PC-9 (cell line): ENCODE results near the gene CLASP1. TPM values are rescaled to one million over a fixed set of nuclear protein-coding genes. Genes with fewer than 3 reads are reported as not detected.
"Not testable (repeated sequence)": the region's sequence is repeated elsewhere in the genome, so short reads cannot be mapped to it uniquely, and the experiment has no call there.

Source experiments
- BruUV-seq: library from RNA; stranded (reverse); fragments of 400-500 nt; replicated peaks from 2 replicates; lab custom pipeline; 2021; lab: Mats Ljungman, UMichigan
- CTCF ChIA-PET: fragments of 300-600 bp; sonication (Branson Sonifier 250); formaldehyde crosslinking; loops from one replicate; lab custom pipeline; 2022; ENCODE audit warnings: antibody characterized with exemption; lab: Charles Lee
- POLR2A ChIA-PET: fragments of 300-600 bp; sonication (Branson Sonifier 250); formaldehyde crosslinking; loops from one replicate; lab custom pipeline; 2022; ENCODE audit warnings: antibody characterized with exemption; ENCODE audit not compliant: unreplicated experiment; lab: Charles Lee
- DNase-seq, 2 experiments: peaks; one replicate each; pipeline versions ENCODE4 v3.0.0 to v3.0.0-alpha.2; 2015 to 2022; ENCODE audit warnings: mixed read lengths in 1 of 2
- H2AFZ ChIP-seq: fragments of 200-600 bp; sonication (generic); 2 replicates; pipeline ENCODE4 v1.8.1; 2017; ENCODE audit warnings: antibody characterized with exemption
- H3F3A ChIP-seq: fragments of 200-600 bp; sonication (generic); 2 replicates; pipeline ENCODE4 v1.8.1; 2017; ENCODE audit warnings: antibody characterized with exemption, mild to moderate bottlenecking, low read depth; ENCODE audit not compliant: insufficient read depth
- H3K27ac ChIP-seq: fragments of 200-600 bp; sonication (generic); 2 replicates; pipeline ENCODE4 v1.6.1; 2016; ENCODE audit warnings: mixed run types
- H3K27me3 ChIP-seq: fragments of 200-600 bp; sonication (generic); 2 replicates; pipeline ENCODE4 v1.6.1; 2016; ENCODE audit warnings: low read depth, mixed run types; ENCODE audit not compliant: insufficient read depth
- H3K36me3 ChIP-seq: fragments of 200-600 bp; sonication (generic); 2 replicates; pipeline ENCODE4 v1.6.1; 2016; ENCODE audit warnings: low read depth, mixed run types
- H3K4me1 ChIP-seq: fragments of 200-600 bp; sonication (generic); replicated peaks from 2 replicates; pipeline ENCODE4 v1.6.1; 2016; ENCODE audit warnings: mixed run types; ENCODE audit not compliant: insufficient read depth
- H3K4me2 ChIP-seq: fragments of 200-600 bp; sonication (generic); 2 replicates; pipeline ENCODE4 v1.6.1; 2017; ENCODE audit warnings: mixed run types
- H3K4me3 ChIP-seq: fragments of 200-600 bp; sonication (generic); 2 replicates; pipeline ENCODE4 v1.6.1; 2016; ENCODE audit warnings: mixed run types
- H3K79me2 ChIP-seq: fragments of 200-600 bp; sonication (generic); 2 replicates; pipeline ENCODE4 v1.6.1; 2017; ENCODE audit warnings: low read depth, mixed run types
- H3K9me2 ChIP-seq: fragments of 200-600 bp; sonication (generic); 2 replicates; pipeline ENCODE4 v1.8.1; 2017; ENCODE audit warnings: mild to moderate bottlenecking; ENCODE audit not compliant: insufficient read depth
- H3K9me3 ChIP-seq: fragments of 200-600 bp; sonication (generic); 2 replicates; pipeline ENCODE4 v1.8.1; 2016; ENCODE audit warnings: low read depth; ENCODE audit not compliant: insufficient read depth
- H4K20me1 ChIP-seq: fragments of 200-600 bp; sonication (generic); 2 replicates; pipeline ENCODE4 v1.8.1; 2017; ENCODE audit not compliant: insufficient read depth
- CTCF ChIP-seq: fragments of 200-600 bp; sonication (generic); conservative IDR thresholded peaks from 2 replicates; pipeline ENCODE4 v1.6.1; 2017; ENCODE audit warnings: mixed run types, antibody characterized with exemption, mild to moderate bottlenecking, moderate library complexity
- EZH2 ChIP-seq: fragments of 200-600 bp; sonication (generic); IDR thresholded peaks from 2 replicates; pipeline ENCODE4 v1.8.0; 2017; ENCODE audit warnings: antibody characterized with exemption, low read depth
- intact Hi-C: fragments of 100-400 bp; cut with micrococcal nuclease; formaldehyde crosslinking; loops from one replicate; pipeline ENCODE4 v1.10.0; 2022; ENCODE audit not compliant: unreplicated experiment
- total RNA-seq: library from RNA; stranded (reverse); gene quantifications from 2 replicates; pipeline ENCODE4 v1.2.3, GENCODE V29; 2021

Gene CLASP1
- total RNA-seq, 1 experiment from 2014 or later = 61.8 TPM

GRCh38 chr2:121377646-121378045, 271.6 kb downstream of the CLASP1 start:
- ChIA-PET CTCF (no interaction called here), POLR2A (no interaction called here)
- BruUV-seq = no TSS peak
- TF ChIP-seq EZH2 (no peak), CTCF (no peak)
- H3K36me3 ChIP-seq = peaks cover 17% of the 10 kb centered on the region
- no peak overlapping the region for H2AFZ ChIP-seq
- H4K20me1 ChIP-seq = no peaks in the 10 kb centered on the region
- no peak overlapping the region for H3K4me3 ChIP-seq
- DNase-seq = no peak
- H3K9me2 ChIP-seq = no peaks in the 10 kb centered on the region
- no peak overlapping the region for H3K27ac ChIP-seq
- no peaks in the 10 kb centered on the region for H3K9me3 ChIP-seq
- no peaks in the 10 kb centered on the region for H3F3A ChIP-seq
- intact Hi-C loops = no loop called here
- H3K4me1 ChIP-seq = no peaks in the 10 kb centered on the region
- no peaks in the 10 kb centered on the region for H3K27me3 ChIP-seq
- no peaks in the 10 kb centered on the region for H3K79me2 ChIP-seq
- no peak overlapping the region for H3K4me2 ChIP-seq

GRCh38 chr2:121376535-121377250, 272.6 kb downstream of the CLASP1 start:
- Histone ChIP-seq H3K27ac (no peak overlapping the region), H3K4me3 (no peak overlapping the region), H3K4me1 (no peaks in the 10 kb centered on the region), H3K27me3 (no peaks in the 10 kb centered on the region), H3K9me2 (no peaks in the 10 kb centered on the region), H3K9me3 (no peaks in the 10 kb centered on the region), H3K36me3 (peaks cover 17% of the 10 kb centered on the region), H2AFZ (no peak overlapping the region), H3K79me2 (no peaks in the 10 kb centered on the region), H4K20me1 (no peaks in the 10 kb centered on the region), H3F3A (no peaks in the 10 kb centered on the region), H3K4me2 (no peak overlapping the region)
- intact Hi-C loops = no loop called here
- no TSS peak for BruUV-seq
- POLR2A ChIA-PET = no interaction called here
- TF ChIP-seq EZH2 (no peak), CTCF (no peak)
- CTCF ChIA-PET = no interaction called here
- no peak for DNase-seq

- Histone ChIP-seq H3K27ac (no peak overlapping the region), H3K27me3 (no peaks in the 10 kb centered on the region), H2AFZ (no peak overlapping the region), H3K9me2 (no peaks in the 10 kb centered on the region), H3K9me3 (no peaks in the 10 kb centered on the region), H3K79me2 (no peaks in the 10 kb centered on the region), H3F3A (no peaks in the 10 kb centered on the region), H3K4me2 (no peak overlapping the region), H3K4me1 (no peaks in the 10 kb centered on the region), H4K20me1 (no peaks in the 10 kb centered on the region), H3K4me3 (no peak overlapping the region), H3K36me3 (peaks cover 17% of the 10 kb centered on the region)
- DNase-seq = no peak
- no peak for TF ChIP-seq CTCF
- BruUV-seq = no TSS peak
- intact Hi-C loops = no loop called here
- CTCF ChIA-PET = no interaction called here
- POLR2A ChIA-PET = no interaction called here
Measured at GRCh38 chr2:121375621-121376159, 273.6 kb downstream of the CLASP1 start.

- H3K79me2 ChIP-seq, H3F3A ChIP-seq, H3K9me2 ChIP-seq, H3K27me3 ChIP-seq, intact Hi-C loops, POLR2A ChIA-PET, H3K4me1 ChIP-seq, H3K9me3 ChIP-seq, H3K4me3 ChIP-seq, BruUV-seq, H2AFZ ChIP-seq, H4K20me1 ChIP-seq, H3K27ac ChIP-seq, CTCF ChIA-PET, H3K4me2 ChIP-seq, DNase-seq: not testable (repeated sequence)
- H3K36me3 ChIP-seq = peaks cover 17% of the 10 kb centered on the region
Measured at GRCh38 chr2:121374412-121375075, 274.7 kb downstream of the CLASP1 start.
